K562 (cell line): ENCODE measurements around the gene DLGAP1. TPM values are rescaled to one million over a fixed set of nuclear protein-coding genes. Genes with fewer than 3 reads are reported as not detected.

Source experiments
- ATF7 ChIP-seq: fragments of 450-650 bp; IDR thresholded peaks from 2 replicates; pipeline ENCODE4 v1.7.1; 2014; ENCODE audit warnings: mild to moderate bottlenecking, moderate library complexity
- CHD4 ChIP-seq: fragments of 200-600 bp; sonication (generic); IDR thresholded peaks from 3 replicates; pipeline ENCODE4 v1.6.1; 2012; ENCODE audit warnings: low read depth, mild to moderate bottlenecking, mixed read lengths, low read length, inconsistent platforms; ENCODE audit not compliant: insufficient read depth, insufficient replicate concordance, poor library complexity, severe bottlenecking
- DLX4 ChIP-seq: fragments of 250-450 bp; sonication (Bioruptor Pico); IDR thresholded peaks from 2 replicates; pipeline ENCODE4 v1.6.1; 2021; ENCODE audit warnings: mild to moderate bottlenecking
- EP400 ChIP-seq: fragments of 450-650 bp; IDR thresholded peaks from 2 replicates; pipeline ENCODE4 v1.6.1; 2017; ENCODE audit warnings: antibody characterized with exemption, mild to moderate bottlenecking, moderate library complexity
- FOXM1 ChIP-seq, 2 experiments: fragments of 450-650 bp in 1 of 2; sonication (generic) in 1 of 2; formaldehyde crosslinking in 1 of 2; IDR thresholded peaks; 2 replicates each; pipeline versions ENCODE4 v1.6.1 to v1.9.0; 2017 to 2022; ENCODE audit warnings: low read depth in 2 of 2, mild to moderate bottlenecking in 2 of 2, missing genetic modification reagents in 1 of 2, moderate library complexity in 1 of 2
- FUS ChIP-seq: fragments of 200-400 bp; formaldehyde crosslinking; optimal IDR thresholded peaks from 2 replicates; pipeline ENCODE3; 2017; ENCODE audit warnings: low read depth, low read length
- NFE2 ChIP-seq: IDR thresholded peaks from 2 replicates; pipeline ENCODE4 v1.6.1; 2014; ENCODE audit warnings: antibody characterized with exemption, low read depth
- NR0B1 ChIP-seq: fragments of 450-650 bp; IDR thresholded peaks from one replicate; pipeline ENCODE4 v1.6.1; 2018; ENCODE audit warnings: mild to moderate bottlenecking, moderate library complexity; ENCODE audit not compliant: partially characterized antibody
- NR2C1 ChIP-seq, 2 experiments: fragments of 450-650 bp; IDR thresholded peaks; 2 replicates each; pipeline ENCODE4 v1.6.1; 2017; ENCODE audit warnings: mild to moderate bottlenecking in 2 of 2, antibody characterized with exemption in 1 of 2, inconsistent platforms in 1 of 2, missing compliant biosample characterization in 1 of 2, missing genetic modification characterization in 1 of 2
- POLR2A ChIP-seq: fragments of 450-650 bp; conservative IDR thresholded peaks from 2 replicates; pipeline ENCODE4 v1.6.1; 2016
- TARDBP ChIP-seq: fragments of 450-650 bp; IDR thresholded peaks from 2 replicates; pipeline ENCODE4 v1.6.1; 2016
- TFE3 ChIP-seq: fragments of 450-650 bp; formaldehyde crosslinking; IDR thresholded peaks from 2 replicates; pipeline ENCODE4 v1.4.0; 2020; ENCODE audit warnings: mild to moderate bottlenecking, mixed read lengths
- ZNF175 ChIP-seq: fragments of 200-800 bp; sonication (Bioruptor generic); IDR thresholded peaks from 2 replicates; pipeline ENCODE4 v1.6.1; 2016; ENCODE audit warnings: low read depth, mild to moderate bottlenecking, missing genetic modification characterization, missing compliant biosample characterization
- ZNF184 ChIP-seq: sonication (generic); formaldehyde crosslinking; IDR thresholded peaks from 2 replicates; pipeline ENCODE4 v1.5.0; 2020; ENCODE audit warnings: missing genetic modification reagents
- ZNF354B ChIP-seq: fragments of 250-450 bp; sonication (Bioruptor Pico); IDR thresholded peaks from 2 replicates; pipeline ENCODE4 v1.4.0; 2020
- ZNF586 ChIP-seq: fragments of 450-650 bp; formaldehyde crosslinking; conservative IDR thresholded peaks from 2 replicates; pipeline ENCODE4 v1.4.0; 2020; ENCODE audit warnings: mild to moderate bottlenecking, moderate library complexity
- ZNF592 ChIP-seq: fragments of 450-650 bp; IDR thresholded peaks from 2 replicates; pipeline ENCODE4 v1.6.1; 2017; ENCODE audit warnings: antibody characterized with exemption, mild to moderate bottlenecking
- ZNF766 ChIP-seq: fragments of 200-800 bp; sonication (Bioruptor generic); conservative IDR thresholded peaks from 2 replicates; pipeline ENCODE4 v1.6.1; 2016; ENCODE audit warnings: missing genetic modification characterization, missing compliant biosample characterization
- ZNF79 ChIP-seq: fragments of 250-450 bp; sonication (Bioruptor Pico); IDR thresholded peaks from 2 replicates; pipeline ENCODE4 v1.4.0; 2020; ENCODE audit warnings: low read depth, mild to moderate bottlenecking, moderate library complexity
- ZSCAN29 ChIP-seq: fragments of 450-650 bp; IDR thresholded peaks from 2 replicates; pipeline ENCODE4 v1.6.1; 2017
- polyA plus RNA-seq, 8 experiments: library from polyadenylated mRNA; depleted of rRNA in 4 of 8; stranded (reverse) in 5 of 8; unstranded in 3 of 8; fragments of >200 nt; fragmentation: Nextera tagmentation in 2 of 8; fragmentation: Illumina TruSeq in 1 of 8; extraction: Ambion mirVana in 2 of 8; extraction: Trizol in 1 of 8; gene quantifications; 2 replicates each; pipeline versions ENCODE4 v1.2.1 to v1.2.3, GENCODE V29; 2011 to 2014; ENCODE audit warnings: inconsistent platforms in 1 of 8, missing spikeins in 1 of 8
- total RNA-seq, 7 experiments: library from RNA; depleted of rRNA in 6 of 7; stranded (reverse); fragments of >200 nt in 6 of 7; fragmentation: Illumina TruSeq in 2 of 7; extraction: Trizol in 2 of 7; gene quantifications; 2 replicates each; pipeline versions ENCODE4 v1.2.1 to v1.2.3, GENCODE V29; 2011 to 2021; ENCODE audit warnings: low replicate concordance in 1 of 7

DLGAP1 gene
- total and polyA plus RNA-seq, 9 of the 15 experiments (the other 6 are each of a cell fraction or from before 2014, with no cell fraction given), result 0.04 to 0.22 (median 0.08) TPM

GRCh38 chr18:3526421-3527354, 928.4 kb downstream of the DLGAP1 start (continued):
- TF ChIP-seq NR0B1 (no peak), ATF7 (peak; percentile 63; the same call in 1 of the 2 replicates), ZNF354B (no peak), ZNF766 (CRISPR knock-in tag) (peak; percentile 71), FOXM1 (IDR thresholded peaks at IDR 0.05; ENCODE audit: low read depth) (peak; percentile 72), FOXM1 (CRISPR knock-in tag; IDR thresholded peaks at IDR 0.05; ENCODE audit: low read depth) (no peak), EP400 (no peak), ZNF592 (peak; percentile 29; the same call in 1 of the 2 replicates), NR2C1 (IDR thresholded peaks at IDR 0.05) (no peak), NR2C1 (tag; IDR thresholded peaks at IDR 0.05) (no peak), NFE2 (no peak), ZNF79 (CRISPR knock-in tag) (no peak), ZNF175 (no peak), FUS (no peak), ZNF586 (CRISPR knock-in tag) (no peak), CHD4 (no peak), POLR2A (no peak), DLX4 (no peak), TFE3 (CRISPR knock-in tag) (no peak), ZSCAN29 (no peak), TARDBP (no peak), ZNF184 (CRISPR knock-in tag) (no peak)
